ENCODE results near the gene TFE3. TPM values are rescaled to one million over a fixed set of nuclear protein-coding genes. Genes with fewer than 3 reads are reported as not detected.

Gene TFE3
- total RNA-seq, 1 experiment from 2014 or later = 59.8 TPM

GRCh38 chrX:49070988-49071387 lies 27.8 kb upstream of the TFE3 start:
- H2BK12ac ChIP-seq (ENCODE audit: insufficient read length, low read depth, low read length) = no peak overlapping the region
- no peak overlapping the region for H4K8ac ChIP-seq (replicated peaks; ENCODE audit: insufficient read length, low read depth, low read length)
- H3K9ac ChIP-seq (ENCODE audit: extremely low read depth, insufficient read length, low read length) = no peak overlapping the region
- H3K9me3 ChIP-seq (ENCODE audit: control insufficient read depth, low read depth, low read length) = no peaks in the 10 kb centered on the region
- no peaks in the 10 kb centered on the region for H3K79me1 ChIP-seq (ENCODE audit: insufficient read depth, low read depth, low read length, poor library complexity, severe bottlenecking)
- H3K79me2 ChIP-seq (ENCODE audit: insufficient read depth, low read length) = 0 out of 2 replicates have a peak, but pooled peaks cover 1% of the 10 kb centered on the region
- no peak overlapping the region for H2BK20ac ChIP-seq (ENCODE audit: low read depth, low read length, poor library complexity, severe bottlenecking)
- Mint-ChIP-seq H3K27ac (no peak overlapping the region), H3K9me3 (peaks cover 71 to 79% of the 10 kb centered on the region in 2 experiments), H3K4me1 (peaks cover 5 to 12% of the 10 kb centered on the region in 2 experiments; a peak in 3 of 4 replicates), H3K27me3 (ENCODE audit: low read depth) (peaks cover 2% of the 10 kb centered on the region), H3K4me3 (peak overlapping the region in 1 of 2 experiments; percentile 21; a peak in 1 of 5 replicates), H3K36me3 (ENCODE audit: insufficient read depth in 1 of 3, low read depth in 3 of 3) (peaks cover 10 to 51% (median 20%) of the 10 kb centered on the region in 3 experiments)
- WGBS (ENCODE audit: extremely low coverage, insufficient read length, low lambda C conversion rate) = no CpG with 5 or more reads among the region's 4 CpGs
- H3K14ac ChIP-seq (ENCODE audit: insufficient read depth, low read length) = no peak overlapping the region
- no peaks in the 10 kb centered on the region for H3K27me3 ChIP-seq (ENCODE audit: insufficient read depth, low read length)
- no peak overlapping the region for H3K27ac ChIP-seq (ENCODE audit: insufficient read length, low read depth, low read length)
- peaks cover 6% of the 10 kb centered on the region for H3K23me2 ChIP-seq (ENCODE audit: insufficient read length, low read depth, low read length, poor library complexity, severe bottlenecking)
- no peak for TF ChIP-seq CTCF (conservative IDR thresholded peaks at IDR 0.05)
- no peak overlapping the region for H2BK15ac ChIP-seq (ENCODE audit: low read depth, low read length)
- no peak for DNase-seq
- no peak overlapping the region for H2BK120ac ChIP-seq (ENCODE audit: low read depth, low read length, poor library complexity, severe bottlenecking)
- no peak overlapping the region for H2BK5ac ChIP-seq (ENCODE audit: insufficient read length, low read length)
- H3T11ph ChIP-seq (ENCODE audit: low read length) = no peak overlapping the region
- no peak overlapping the region for H3K18ac ChIP-seq (ENCODE audit: insufficient read length, low read depth, low read length)
- no peak overlapping the region for H2AFZ ChIP-seq (ENCODE audit: low read length)
- no peak overlapping the region for H3K56ac ChIP-seq (ENCODE audit: insufficient read length, low read depth, low read length)
- H4K5ac ChIP-seq (ENCODE audit: insufficient read length, low read depth, low read length) = no peak overlapping the region
- no peak overlapping the region for H2AK5ac ChIP-seq (ENCODE audit: insufficient read length, low read length)
- H4K20me1 ChIP-seq (ENCODE audit: control insufficient read depth, insufficient read depth, insufficient read length) = no peaks in the 10 kb centered on the region
- H3K4me1 ChIP-seq (ENCODE audit: insufficient read depth, low read length) = no peaks in the 10 kb centered on the region
- H4K91ac ChIP-seq (ENCODE audit: insufficient read length, low read depth, low read length) = no peak overlapping the region
- no peak overlapping the region for H3K4me2 ChIP-seq (ENCODE audit: insufficient read depth, insufficient read length, low read length)
- no peak overlapping the region for H3K4ac ChIP-seq (ENCODE audit: low read depth, low read length)
- no peak overlapping the region for H3K23ac ChIP-seq (ENCODE audit: insufficient read length, low read depth, low read length)

All from H9 (cell line).